Immature natural killer cell (primary cell): Measurements from ENCODE around the gene NALCN. TPM values are rescaled to one million over a fixed set of nuclear protein-coding genes. Genes with fewer than 3 reads are reported as not detected.

Experiments
- DNase-seq, 3 donors: peaks; one replicate each; pipeline ENCODE4 v3.0.0; 2022; ENCODE audit warnings: mixed read lengths in 1 of 3
- H3K27ac Mint-ChIP-seq, 6 donors: one replicate each; pipeline ENCODE4 v1.8.0; 2020; ENCODE audit warnings: mixed read lengths in 6 of 6, mild to moderate bottlenecking in 5 of 6, inconsistent platforms in 4 of 6, moderate library complexity in 3 of 6
- H3K27me3 Mint-ChIP-seq, 3 donors: one replicate each; pipeline ENCODE4 v1.8.0; 2020 to 2021; ENCODE audit warnings: low read depth in 3 of 3, mild to moderate bottlenecking in 3 of 3, mixed read lengths in 3 of 3, moderate library complexity in 3 of 3, inconsistent platforms in 1 of 3
- H3K36me3 Mint-ChIP-seq, 3 donors: one replicate each; pipeline ENCODE4 v1.8.0; 2020; ENCODE audit warnings: mixed read lengths in 3 of 3, inconsistent platforms in 2 of 3, mild to moderate bottlenecking in 2 of 3
- H3K4me1 Mint-ChIP-seq, 2 donors: one replicate each; pipeline ENCODE4 v1.8.0; 2020; ENCODE audit warnings: inconsistent platforms in 2 of 2, mild to moderate bottlenecking in 2 of 2, mixed read lengths in 2 of 2, moderate library complexity in 1 of 2
- H3K4me3 Mint-ChIP-seq, 5 donors: one replicate each; pipeline ENCODE4 v1.8.0; 2020; ENCODE audit warnings: mild to moderate bottlenecking in 5 of 5, mixed read lengths in 5 of 5, inconsistent platforms in 3 of 5, moderate library complexity in 3 of 5
- H3K9me3 Mint-ChIP-seq, 6 donors: one replicate each; pipeline ENCODE4 v1.8.0; 2020; ENCODE audit warnings: mild to moderate bottlenecking in 6 of 6, mixed read lengths in 6 of 6, inconsistent platforms in 4 of 6, moderate library complexity in 3 of 6
- polyA plus RNA-seq, 3 donors: library from polyadenylated mRNA; unstranded; fragments of 300-500 nt; fragmentation: Illumina TruSeq; gene quantifications; one replicate each; pipeline ENCODE4 v1.2.3, GENCODE V29; 2021

Gene NALCN
- polyA plus RNA-seq, 3 donors from 2014 or later = not detected

- H3K4me1 Mint-ChIP-seq = no peaks in the 10 kb centered on the region
- no peak overlapping the region for H3K27ac Mint-ChIP-seq
- no peaks in the 10 kb centered on the region for H3K27me3 Mint-ChIP-seq
- no peaks in the 10 kb centered on the region for H3K36me3 Mint-ChIP-seq
- no peak overlapping the region for H3K4me3 Mint-ChIP-seq
- peaks cover 3 to 10% (median 8%) of the 10 kb centered on the region in 6 donors for H3K9me3 Mint-ChIP-seq
- DNase-seq = no peak
Measured at GRCh38 chr13:101289764-101290163, 126.5 kb downstream of the NALCN start.

DNA sequence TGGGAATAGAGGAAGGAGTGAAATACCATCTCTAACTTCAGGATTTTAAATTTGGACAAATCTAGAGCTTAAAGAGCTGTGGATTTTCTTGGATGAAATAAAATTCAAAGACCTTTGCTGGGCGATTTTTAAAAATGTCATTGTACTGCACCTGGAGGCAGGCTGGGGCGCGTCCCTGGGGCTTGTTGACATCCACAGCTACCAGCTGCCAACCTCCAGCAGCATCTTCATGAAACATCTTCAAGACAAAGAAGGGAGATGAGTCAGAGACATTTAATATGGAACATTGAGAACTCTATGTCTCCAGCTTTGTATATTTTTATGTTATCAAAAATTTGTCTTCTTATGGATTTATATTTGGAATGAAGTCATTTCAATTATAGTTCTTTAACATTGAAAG lies 132.5 kb downstream of the NALCN start:
- H3K27ac Mint-ChIP-seq = no peak overlapping the region
- H3K27me3 Mint-ChIP-seq = peaks cover 0 to 1% (median 0%) of the 10 kb centered on the region in 3 donors

DNA sequence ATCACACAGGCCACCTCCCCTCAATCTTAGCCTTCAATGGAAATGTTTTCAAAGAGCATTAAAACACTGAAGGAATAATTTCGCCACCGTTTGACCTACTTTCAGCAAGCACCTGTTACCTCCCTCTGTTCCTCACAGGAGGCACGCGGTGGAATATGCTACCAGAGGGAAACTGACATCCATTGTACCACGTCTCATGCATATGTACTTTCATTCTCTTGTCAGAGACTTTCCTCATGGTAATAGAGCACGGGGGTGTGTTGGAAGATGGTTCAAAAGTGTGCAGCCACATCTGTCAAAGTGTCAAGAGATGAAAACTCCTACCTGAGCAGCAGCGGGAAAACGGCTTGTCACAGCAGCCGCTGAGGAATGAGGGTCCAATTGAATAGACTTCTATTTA lies 143.4 kb downstream of the NALCN start:
- H3K36me3 Mint-ChIP-seq = no peaks in the 10 kb centered on the region
- H3K9me3 Mint-ChIP-seq = peaks cover 0 to 11% (median 0%) of the 10 kb centered on the region in 6 donors
- no peak overlapping the region for H3K27ac Mint-ChIP-seq
- DNase-seq = no peak
- H3K4me1 Mint-ChIP-seq = no peaks in the 10 kb centered on the region
- H3K4me3 Mint-ChIP-seq = no peak overlapping the region
- peaks cover 0 to 2% (median 0%) of the 10 kb centered on the region in 3 donors for H3K27me3 Mint-ChIP-seq

More for the DNA sequence above, 132.5 kb downstream of the NALCN start:
- peaks cover 0 to 7% (median 1%) of the 10 kb centered on the region in 6 donors for H3K9me3 Mint-ChIP-seq
- no peak overlapping the region for H3K4me3 Mint-ChIP-seq
- no peaks in the 10 kb centered on the region for H3K4me1 Mint-ChIP-seq
- no peaks in the 10 kb centered on the region for H3K36me3 Mint-ChIP-seq
- DNase-seq = no peak

- Mint-ChIP-seq H3K27ac (no peak overlapping the region), H3K4me1 (no peaks in the 10 kb centered on the region), H3K27me3 (peaks cover 0 to 2% (median 0%) of the 10 kb centered on the region in 3 donors), H3K36me3 (no peaks in the 10 kb centered on the region), H3K4me3 (no peak overlapping the region), H3K9me3 (peaks cover 0 to 11% (median 0%) of the 10 kb centered on the region in 6 donors)
- DNase-seq = no peak
Measured at GRCh38 chr13:101271681-101272245, 144.5 kb downstream of the NALCN start.

GRCh38 chr13:101267656-101268055 lies 148.7 kb downstream of the NALCN start:
- no peaks in the 10 kb centered on the region for H3K36me3 Mint-ChIP-seq
- H3K27ac Mint-ChIP-seq = no peak overlapping the region
- H3K4me3 Mint-ChIP-seq = no peak overlapping the region
- peaks cover 0 to 6% (median 0%) of the 10 kb centered on the region in 6 donors for H3K9me3 Mint-ChIP-seq
- H3K27me3 Mint-ChIP-seq = no peaks in the 10 kb centered on the region
- no peak for DNase-seq
- no peaks in the 10 kb centered on the region for H3K4me1 Mint-ChIP-seq

DNA sequence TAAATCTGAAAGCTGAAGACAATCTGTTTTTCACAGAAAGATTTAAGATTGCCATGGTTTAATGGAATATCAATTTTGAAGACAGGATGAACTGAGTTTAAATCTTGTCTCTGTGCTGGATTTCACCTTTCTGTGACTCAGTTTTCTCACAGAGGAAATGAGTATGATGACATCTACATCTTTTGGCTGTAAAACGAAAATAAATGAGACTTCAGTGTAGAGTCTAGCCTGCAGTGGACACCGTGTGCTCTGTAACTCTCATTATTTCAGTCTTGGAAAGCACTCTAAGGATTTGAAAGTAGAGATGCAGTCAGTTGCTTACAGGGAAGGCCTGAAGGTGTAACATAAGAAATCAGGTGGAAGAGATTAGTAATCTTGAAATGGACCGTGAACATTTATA lies 150.4 kb downstream of the NALCN start:
- Mint-ChIP-seq H3K4me1 (no peaks in the 10 kb centered on the region), H3K27ac (no peak overlapping the region), H3K4me3 (no peak overlapping the region), H3K27me3 (no peaks in the 10 kb centered on the region), H3K36me3 (no peaks in the 10 kb centered on the region), H3K9me3 (peaks cover 0 to 15% (median 2%) of the 10 kb centered on the region in 6 donors)
- DNase-seq = no peak

- H3K9me3 Mint-ChIP-seq = peaks cover 0 to 22% (median 2%) of the 10 kb centered on the region in 6 donors
Measured at GRCh38 chr13:101264931-101265330, 151.4 kb downstream of the NALCN start.

DNA sequence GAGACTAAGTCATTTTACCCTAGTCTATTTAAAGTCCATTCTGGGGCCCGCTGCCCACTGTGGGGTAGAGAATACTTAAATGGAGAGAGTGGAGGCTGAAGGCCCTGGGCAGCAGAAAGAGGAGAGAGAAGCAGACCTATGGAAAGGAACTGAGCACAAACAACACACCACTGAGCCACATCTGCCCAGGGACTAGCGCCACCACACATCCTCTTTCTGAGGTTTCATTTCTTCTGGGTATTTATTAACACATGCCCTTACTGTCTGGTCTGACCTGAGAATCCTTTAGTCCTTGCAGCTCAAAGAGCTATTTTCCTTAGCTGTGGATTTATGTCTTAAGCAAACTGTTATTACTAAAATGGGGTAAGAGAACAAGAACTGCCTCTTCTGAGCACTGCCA lies 154.0 kb downstream of the NALCN start:
- H3K27ac Mint-ChIP-seq = no peak overlapping the region
- H3K36me3 Mint-ChIP-seq = no peaks in the 10 kb centered on the region
- peaks cover 0 to 28% (median 2%) of the 10 kb centered on the region in 6 donors for H3K9me3 Mint-ChIP-seq
- H3K27me3 Mint-ChIP-seq = no peaks in the 10 kb centered on the region
- DNase-seq = no peak
- H3K4me3 Mint-ChIP-seq = no peak overlapping the region
- no peaks in the 10 kb centered on the region for H3K4me1 Mint-ChIP-seq

More at GRCh38 chr13:101264931-101265330, 151.4 kb downstream of the NALCN start:
- no peak for DNase-seq
- H3K4me3 Mint-ChIP-seq = no peak overlapping the region
- H3K27ac Mint-ChIP-seq = no peak overlapping the region
- no peaks in the 10 kb centered on the region for H3K4me1 Mint-ChIP-seq
- H3K27me3 Mint-ChIP-seq = no peaks in the 10 kb centered on the region
- no peaks in the 10 kb centered on the region for H3K36me3 Mint-ChIP-seq

DNA sequence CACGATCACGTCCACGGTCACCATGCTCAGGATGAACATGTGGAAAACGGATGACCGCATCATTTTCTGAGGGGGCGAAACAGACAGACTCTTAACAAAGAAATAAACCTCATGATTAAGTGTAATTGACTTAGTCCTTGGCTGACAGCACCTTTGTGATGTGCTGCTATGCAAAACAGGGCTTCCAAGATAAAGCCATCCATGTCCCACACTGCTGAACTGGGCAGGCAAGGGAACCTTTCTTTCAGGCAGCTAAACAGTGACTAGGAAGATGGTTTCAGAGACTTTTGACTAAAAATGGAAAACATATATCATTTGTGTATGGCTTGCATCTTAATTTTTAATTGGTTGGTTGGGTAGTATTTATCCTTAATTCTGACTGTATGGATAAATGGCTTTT lies 157.8 kb downstream of the NALCN start:
- Mint-ChIP-seq H3K9me3 (peaks cover 0 to 22% (median 4%) of the 10 kb centered on the region in 6 donors), H3K4me3 (no peak overlapping the region), H3K27me3 (no peaks in the 10 kb centered on the region), H3K36me3 (no peaks in the 10 kb centered on the region), H3K4me1 (no peaks in the 10 kb centered on the region), H3K27ac (no peak overlapping the region)
- no peak for DNase-seq

DNA sequence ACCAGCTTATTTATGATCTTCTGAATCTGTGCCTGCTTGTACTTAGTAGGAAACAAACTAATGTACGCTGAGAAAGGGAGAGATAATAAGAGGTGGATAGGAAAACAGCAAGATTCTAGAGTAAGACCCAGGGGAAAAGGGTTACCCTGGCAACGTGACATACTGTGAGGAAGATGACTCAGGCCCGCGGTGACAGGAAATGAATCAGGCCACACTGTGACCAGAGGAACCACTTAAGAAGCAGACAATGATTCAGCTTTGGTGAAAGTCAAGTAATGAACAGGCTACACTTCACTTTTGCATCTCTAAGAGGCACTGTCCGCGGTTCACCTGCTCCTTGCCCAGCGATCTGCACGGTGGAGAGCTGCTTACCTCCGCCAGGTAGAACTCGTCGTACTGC lies 158.2 kb downstream of the NALCN start:
- no peak for DNase-seq
- H3K9me3 Mint-ChIP-seq = peaks cover 0 to 22% (median 4%) of the 10 kb centered on the region in 6 donors

GRCh38 chr13:101248739-101249514 lies 167.4 kb downstream of the NALCN start:
- peaks cover 3 to 14% (median 5%) of the 10 kb centered on the region in 6 donors for H3K9me3 Mint-ChIP-seq
- H3K4me3 Mint-ChIP-seq = no peak overlapping the region
- H3K27ac Mint-ChIP-seq = no peak overlapping the region
- H3K27me3 Mint-ChIP-seq = peaks cover 0 to 2% (median 0%) of the 10 kb centered on the region in 3 donors
- no peak for DNase-seq
- no peaks in the 10 kb centered on the region for H3K4me1 Mint-ChIP-seq
- no peaks in the 10 kb centered on the region for H3K36me3 Mint-ChIP-seq

More for the DNA sequence above, 158.2 kb downstream of the NALCN start:
- H3K27ac Mint-ChIP-seq = no peak overlapping the region
- H3K4me1 Mint-ChIP-seq = no peaks in the 10 kb centered on the region
- H3K4me3 Mint-ChIP-seq = no peak overlapping the region
- H3K36me3 Mint-ChIP-seq = no peaks in the 10 kb centered on the region
- H3K27me3 Mint-ChIP-seq = no peaks in the 10 kb centered on the region

GRCh38 chr13:101242720-101243119 lies 173.6 kb downstream of the NALCN start:
- Mint-ChIP-seq H3K4me3 (no peak overlapping the region), H3K4me1 (no peaks in the 10 kb centered on the region), H3K27ac (no peak overlapping the region), H3K9me3 (peaks cover 0 to 6% (median 0%) of the 10 kb centered on the region in 6 donors), H3K36me3 (no peaks in the 10 kb centered on the region), H3K27me3 (peaks cover 0 to 3% (median 0%) of the 10 kb centered on the region in 3 donors)
- DNase-seq = no peak

- peaks cover 0 to 3% (median 0%) of the 10 kb centered on the region in 6 donors for H3K9me3 Mint-ChIP-seq
- no peaks in the 10 kb centered on the region for H3K4me1 Mint-ChIP-seq
- no peak overlapping the region for H3K4me3 Mint-ChIP-seq
- no peaks in the 10 kb centered on the region for H3K36me3 Mint-ChIP-seq
- H3K27me3 Mint-ChIP-seq = peaks cover 0 to 3% (median 2%) of the 10 kb centered on the region in 3 donors
- H3K27ac Mint-ChIP-seq = no peak overlapping the region
- DNase-seq = no peak
Measured at GRCh38 chr13:101238555-101238954, 177.8 kb downstream of the NALCN start.

DNA sequence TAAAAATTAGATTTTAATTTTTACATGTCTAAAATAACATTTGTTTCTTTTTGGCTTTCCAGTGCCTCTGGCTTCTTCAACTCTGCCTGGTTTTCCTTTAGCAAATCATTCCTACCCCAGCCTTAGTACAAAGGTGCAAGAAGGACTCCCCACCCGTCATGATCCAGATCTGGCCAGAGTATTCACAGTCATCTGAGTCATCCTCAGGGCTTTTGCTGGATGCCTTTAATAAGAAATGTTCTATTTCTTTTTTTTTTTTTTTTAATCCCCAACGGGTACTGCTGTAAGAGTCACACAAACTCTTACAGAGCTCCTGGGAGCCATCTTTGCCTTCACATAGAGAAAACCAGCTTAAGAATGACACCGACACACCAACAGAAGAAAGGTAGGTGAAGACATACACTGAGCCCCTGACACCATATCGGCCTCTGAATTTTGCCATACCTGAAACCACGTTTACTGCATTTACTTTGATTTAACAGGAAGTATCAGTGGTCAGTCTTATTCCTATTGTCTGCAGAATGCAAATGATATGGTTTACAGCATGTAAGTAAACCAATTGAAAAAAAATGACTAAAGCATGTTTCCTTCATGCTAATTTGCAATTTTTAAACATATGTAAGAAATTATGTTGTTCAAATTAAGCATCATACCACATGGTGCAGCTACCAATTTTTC lies 184.4 kb downstream of the NALCN start:
- H3K27ac Mint-ChIP-seq = no peak overlapping the region
- no peaks in the 10 kb centered on the region for H3K4me1 Mint-ChIP-seq
- DNase-seq = no peak
- H3K27me3 Mint-ChIP-seq = peaks cover 0 to 2% (median 0%) of the 10 kb centered on the region in 3 donors
- peaks cover 0 to 4% (median 1%) of the 10 kb centered on the region in 6 donors for H3K9me3 Mint-ChIP-seq
- H3K4me3 Mint-ChIP-seq = no peak overlapping the region
- no peaks in the 10 kb centered on the region for H3K36me3 Mint-ChIP-seq
